Left cardiac atrium (tissue), 4 donors: Measurements from ENCODE around the gene NUDT14. TPM values are rescaled to one million over a fixed set of nuclear protein-coding genes. Genes with fewer than 3 reads are reported as not detected.

Source experiments
- ATAC-seq, 2 donors: fragments of 200-7000 bp; cut with Tn5 transposase; one replicate each; pipeline ENCODE4 v1.9.1; 2020; ENCODE audit warnings: mild to moderate bottlenecking in 2 of 2, moderate library complexity in 2 of 2
- DNase-seq: peaks from one replicate; pipeline ENCODE4 v3.0.0-alpha.2; 2020
- intact Hi-C, 2 donors: fragments of 100-400 bp; cut with DNase I; formaldehyde crosslinking; loops; one replicate each; pipeline versions ENCODE4 v1.14.1 to v1.15.1; 2022 to 2023
- long read RNA-seq: library from polyadenylated mRNA; unstranded; transcript quantifications from one replicate; pipeline ENCODE4 v2.0.0, GENCODE V29; 2021
- total RNA-seq, 2 donors: library from RNA; stranded (reverse); fragmentation: NEBNext Ultra II Directional; extraction: Animal tissue kit (Norgen Biotek cat#: 25700); gene quantifications; one replicate each; pipeline ENCODE4 v1.2.1, GENCODE V29; 2021
- donor health status: DM: no; HTN: yes; CAD: no.
- donor health status: DM: no; HTN: yes; CAD: no; lungs with severe emphysema.
- donor health status: DM: yes; HTN: yes; CAD: no.
- donor health status: Dilated cardiomyopathy.

The NUDT14 gene
- 10 to 100 TPM; 25.9 to 29.1 TPM for total RNA-seq
- long read RNA-seq, partial matches to known transcripts, result 0 of 6 reads
- long read RNA-seq, other reads (novel, unspliced or antisense), result 1 of 6 reads

DNA sequence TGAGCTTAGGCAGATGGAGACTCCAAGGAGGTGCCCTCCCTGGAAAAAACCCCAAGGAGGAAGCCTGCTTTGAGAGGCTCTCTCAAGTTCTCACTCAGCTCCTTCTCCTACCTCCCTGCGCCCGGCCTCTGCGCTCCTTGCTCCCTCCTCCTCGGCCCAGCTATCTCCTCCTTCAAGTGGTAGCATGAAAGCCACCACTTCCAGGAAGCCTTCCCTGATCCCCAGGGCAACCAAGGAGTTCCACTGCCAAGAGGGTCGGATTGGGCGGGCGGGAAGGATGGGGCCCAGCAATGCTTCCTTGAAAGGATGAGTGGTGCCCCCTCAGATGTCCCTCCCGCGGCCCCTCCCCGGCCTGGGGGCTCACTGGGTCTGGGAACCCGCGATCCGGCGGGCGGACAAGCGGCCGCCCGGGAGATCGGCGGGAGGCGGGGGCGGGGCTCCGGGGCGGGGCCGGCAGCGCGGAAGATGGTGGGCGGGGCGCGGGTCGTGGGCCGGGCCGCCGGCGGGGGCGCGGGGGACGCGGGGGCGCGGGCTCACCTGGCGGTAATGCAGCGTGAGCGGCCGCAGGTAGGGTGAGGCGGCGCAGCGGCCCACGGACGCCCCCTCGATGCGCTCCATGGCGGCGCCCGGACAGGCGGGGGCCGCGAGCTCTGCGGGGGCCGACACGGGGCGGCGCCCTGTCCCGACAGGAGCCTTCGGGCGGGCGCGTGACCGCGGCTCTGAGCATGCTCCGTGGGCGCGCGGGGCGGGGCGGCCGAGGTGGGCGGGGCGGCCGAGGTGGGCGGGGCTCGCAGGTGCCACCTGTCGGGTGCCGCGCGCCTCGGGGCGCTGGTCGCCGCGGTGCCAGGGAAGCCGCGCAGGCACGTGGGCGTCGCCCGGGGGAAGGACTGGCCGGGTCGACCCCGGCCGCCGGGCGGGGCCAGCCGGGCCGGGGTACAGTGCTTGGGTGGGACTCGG, at the start of gene NUDT14:
Gene NUDT14 (minus strand): TSS at position 721 of the 957 bp plus-strand sequence. CDS start 103 bp downstream, at position 618.
- intact Hi-C loops, result no loop called here
- ATAC-seq, result peak; percentile 76 to 91

DNA sequence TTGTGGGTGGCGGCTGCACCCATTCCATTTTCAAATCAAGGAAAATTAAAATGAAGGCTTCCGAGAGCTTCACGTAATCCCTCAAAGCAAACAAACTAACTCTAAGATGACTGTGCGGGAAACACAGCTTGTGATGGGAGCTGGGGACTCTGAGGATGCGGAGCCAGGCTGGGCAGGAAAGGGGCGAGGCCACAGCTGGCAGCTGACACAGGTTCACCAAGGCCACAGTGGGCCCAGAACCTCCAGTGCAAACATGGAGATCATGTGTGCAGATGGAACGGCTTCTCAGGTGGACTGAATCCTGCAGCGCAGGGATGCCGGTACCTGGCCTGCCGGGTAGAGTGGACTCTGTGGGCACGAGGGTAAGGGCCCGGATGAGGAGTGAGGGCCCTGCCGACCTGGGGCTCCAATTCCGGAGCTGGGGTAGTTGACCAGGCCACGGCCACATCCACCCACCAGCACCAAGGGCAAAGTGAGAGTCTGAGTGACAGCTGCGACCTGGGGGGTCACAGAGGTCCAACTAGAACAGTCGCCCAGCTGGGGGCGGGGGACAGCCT, 48.1 kb upstream of the NUDT14 start:
- DNase-seq, result no peak
- ATAC-seq, result no peak
- intact Hi-C loops, result no loop called here

More for the DNA sequence above, at the start of gene NUDT14:
- DNase-seq, result peak; percentile 75

GRCh38 chr14:105228562-105228961, 47.5 kb upstream of the NUDT14 start:
- no peak for DNase-seq
- intact Hi-C loops, result no loop called here
- ATAC-seq, result peak; percentile 23 to 47

DNA sequence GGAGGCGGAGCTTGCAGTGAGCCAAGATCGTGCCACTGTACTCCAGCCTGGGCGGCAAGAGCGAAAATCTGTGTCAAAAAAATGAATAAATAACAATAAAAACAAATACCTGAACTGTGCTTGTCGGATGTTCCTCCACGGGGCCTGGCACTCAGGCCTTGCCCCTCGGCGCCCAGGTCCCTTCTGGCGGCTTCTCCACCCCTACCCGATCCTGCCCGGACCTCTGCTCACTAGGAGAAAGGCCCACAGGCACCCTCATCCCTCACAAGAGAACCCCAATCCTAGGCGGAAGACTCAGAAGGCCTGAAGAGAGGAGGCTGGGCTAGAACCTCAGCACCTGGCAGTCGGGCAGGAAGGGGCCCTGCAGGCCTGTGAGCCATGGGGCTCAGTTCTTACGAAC, 46.2 kb upstream of the NUDT14 start:
- intact Hi-C loops, result no loop called here
- no peak for ATAC-seq
- DNase-seq, result no peak

GRCh38 chr14:105226198-105226597, 45.1 kb upstream of the NUDT14 start:
- ATAC-seq (peak in 1 of 2 donors; percentile 10), DNase-seq (no peak)
- intact Hi-C loops, result no loop called here

DNA sequence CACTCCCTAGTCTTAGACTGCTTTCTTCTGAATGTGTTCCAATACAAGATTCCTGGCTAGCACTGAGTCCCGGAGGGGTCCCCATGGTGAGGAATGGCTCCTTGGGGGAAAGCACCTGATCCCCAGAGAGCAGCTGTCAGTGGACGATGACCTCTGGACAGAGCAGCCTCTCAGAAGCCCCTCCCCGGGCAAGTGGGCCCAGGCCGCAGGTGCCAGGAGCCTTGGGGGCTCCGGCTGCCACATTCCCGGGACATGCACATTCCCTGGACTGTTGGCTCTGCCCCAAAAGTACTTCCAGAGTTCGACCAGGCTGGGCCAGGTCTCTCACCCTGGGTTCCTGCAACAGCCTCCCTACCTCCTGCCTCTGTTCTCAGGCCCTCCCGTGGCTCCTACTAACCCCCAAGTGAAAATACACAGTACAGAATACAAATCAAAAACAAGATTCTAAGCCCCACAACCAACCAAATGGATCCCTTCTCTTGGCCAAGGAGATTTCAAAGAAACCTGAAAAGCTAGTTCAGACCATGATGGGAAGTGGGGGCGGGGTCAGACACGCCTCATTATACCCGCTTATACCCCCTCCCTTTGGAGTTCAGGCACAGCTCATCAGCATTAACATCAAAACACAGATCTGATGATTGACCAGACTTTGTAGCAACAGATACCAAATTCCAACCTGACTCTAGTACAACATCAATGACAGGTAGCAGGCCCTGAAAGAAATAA, 43.9 kb upstream of the NUDT14 start:
- intact Hi-C loops, result no loop called here
- no peak for DNase-seq
- ATAC-seq, result no peak

GRCh38 chr14:105223770-105224544, 42.8 kb upstream of the NUDT14 start:
- ATAC-seq (no peak), DNase-seq (no peak)
- intact Hi-C loops, result no loop called here

- intact Hi-C loops, result no loop called here
- no peak for DNase-seq
- no peak for ATAC-seq
These were observed 42.1 kb upstream of the NUDT14 start for GRCh38 chr14:105223260-105223659.

- DNase-seq, result no peak
- intact Hi-C loops, result no loop called here
These were observed 40.6 kb upstream of the NUDT14 start for GRCh38 chr14:105221598-105222178.

GRCh38 chr14:105220699-105221597, 39.8 kb upstream of the NUDT14 start:
- DNase-seq (no peak), ATAC-seq (peak; percentile 43 to 69)
- intact Hi-C loops, result no loop called here

More at GRCh38 chr14:105221598-105222178, 40.6 kb upstream of the NUDT14 start:
- no peak for ATAC-seq

DNA sequence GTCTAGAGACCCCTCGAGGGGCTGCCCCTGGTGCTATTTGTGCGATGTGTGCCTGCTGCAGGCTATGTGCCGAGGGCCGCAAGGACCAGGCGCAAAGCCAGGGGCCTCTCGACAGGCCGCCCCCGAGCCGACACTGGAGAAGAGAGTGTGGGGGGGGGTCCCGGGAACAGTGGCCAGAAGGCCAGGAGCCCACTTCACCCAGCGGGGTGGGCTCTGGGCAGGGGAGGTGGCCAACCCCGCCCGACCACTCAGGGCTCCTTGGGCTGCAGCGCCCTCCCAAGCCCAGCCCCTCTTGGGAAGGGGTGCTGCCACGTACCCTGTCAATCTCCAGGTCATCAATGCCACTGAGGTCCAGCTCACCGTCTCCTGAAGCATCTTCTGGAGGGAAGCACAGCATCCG, 38.6 kb upstream of the NUDT14 start:
- intact Hi-C loops, result no loop called here
- no peak for ATAC-seq
- no peak for DNase-seq

DNA sequence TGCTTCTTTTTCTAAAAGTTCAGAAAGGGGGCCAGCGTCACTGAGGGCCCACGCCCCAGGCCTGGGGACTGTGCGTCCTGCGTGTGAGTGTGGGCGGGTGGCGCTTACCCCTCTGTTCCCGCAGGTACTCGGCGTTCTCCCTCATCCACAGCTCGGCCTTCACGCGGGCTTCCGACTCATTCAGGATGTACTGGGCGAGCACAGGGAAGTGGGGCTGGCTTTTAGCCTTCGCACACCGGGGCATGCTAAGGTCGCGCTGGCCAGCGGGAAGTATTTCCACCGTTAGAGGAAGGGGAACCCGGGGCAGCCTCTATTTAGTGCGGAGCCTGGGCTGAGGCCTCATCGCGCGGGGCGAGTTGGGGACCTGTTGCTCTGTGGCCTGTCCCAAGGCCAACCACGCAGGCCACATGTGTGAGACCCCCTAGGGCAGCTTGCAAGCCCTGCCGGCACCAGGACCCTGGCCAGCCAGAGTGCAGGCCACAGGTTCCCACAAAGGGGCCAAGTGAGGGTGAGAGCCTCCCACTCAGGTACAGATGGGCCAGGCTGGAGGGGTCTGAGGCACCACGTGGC, 38.0 kb upstream of the NUDT14 start:
- no peak for DNase-seq
- intact Hi-C loops, result no loop called here
- ATAC-seq, result no peak

- DNase-seq (no peak), ATAC-seq (no peak)
- intact Hi-C loops, result no loop called here
These were observed 37.5 kb upstream of the NUDT14 start for GRCh38 chr14:105218611-105219010.

DNA sequence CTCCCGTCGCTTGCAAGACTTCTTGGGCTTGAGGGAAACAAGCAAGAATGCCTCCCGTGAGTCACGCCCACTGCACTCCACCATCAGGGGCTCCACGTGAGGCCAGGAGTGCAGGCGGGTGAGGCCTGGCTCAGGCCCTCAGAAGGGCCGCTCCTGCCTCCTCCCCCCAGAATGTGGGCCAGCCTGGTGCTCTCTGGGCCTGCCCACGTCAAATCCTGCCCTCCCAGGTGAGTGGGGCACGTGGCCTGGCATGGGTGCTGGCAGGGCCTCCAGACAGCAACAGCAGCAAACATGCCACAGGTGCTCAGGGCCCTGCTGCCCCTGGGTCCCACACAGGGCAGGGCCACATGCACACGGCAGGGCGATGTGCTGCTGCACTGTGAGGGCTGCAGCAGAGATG, 36.7 kb upstream of the NUDT14 start:
- DNase-seq (no peak), ATAC-seq (no peak)
- intact Hi-C loops, result no loop called here

DNA sequence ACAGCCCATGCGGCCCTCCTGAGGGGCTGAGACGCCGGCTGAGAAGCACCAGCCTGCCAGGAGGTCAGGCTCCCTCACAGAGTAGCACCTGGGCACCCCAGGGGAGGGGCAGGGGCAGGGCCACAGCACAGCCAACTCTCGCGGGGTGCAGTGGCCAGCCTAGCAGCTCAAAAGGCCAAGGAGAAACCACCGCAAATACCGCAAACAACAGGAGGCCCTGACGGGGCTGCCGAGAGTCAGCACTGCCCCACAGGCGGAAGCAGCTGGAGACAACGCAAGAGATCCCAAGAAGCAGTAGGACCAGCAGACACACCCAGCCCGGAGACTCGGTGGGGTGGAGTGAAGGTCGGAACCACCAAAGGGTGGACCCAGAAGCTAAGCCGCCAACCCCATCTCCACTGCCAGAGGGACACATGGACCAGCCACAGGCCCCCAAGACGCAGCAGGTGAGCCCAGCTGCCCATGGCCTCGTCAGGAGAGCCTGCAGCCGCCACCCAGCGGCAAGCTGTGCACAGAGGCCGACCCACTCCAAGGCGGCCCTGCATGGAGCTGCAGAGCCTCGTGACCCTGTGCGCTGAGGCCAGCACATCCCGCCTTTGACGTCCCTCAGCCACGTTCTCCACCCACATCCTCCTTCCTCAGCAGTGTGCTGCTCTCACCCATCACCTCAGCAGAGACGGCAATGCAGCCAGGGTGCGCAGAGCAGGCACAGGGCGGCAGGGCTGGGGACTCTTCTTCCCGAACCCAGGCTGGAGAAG, 35.6 kb upstream of the NUDT14 start:
- ATAC-seq, result no peak
- DNase-seq, result no peak
- intact Hi-C loops, result no loop called here

GRCh38 chr14:105215602-105216001, 34.5 kb upstream of the NUDT14 start:
- ATAC-seq, result no peak
- no peak for DNase-seq
- intact Hi-C loops, result no loop called here
